Right ventricle myocardium superior (tissue), 1 donor: Measurements from ENCODE around the gene LGALS12. TPM values are rescaled to one million over a fixed set of nuclear protein-coding genes. Genes with fewer than 3 reads are reported as not detected.
"Not testable (repeated sequence)": the region's sequence is repeated elsewhere in the genome, so short reads cannot be mapped to it uniquely, and the experiment has no call there.

ENCODE experiments used
- ATAC-seq: fragments of 200-7000 bp; cut with Tn5 transposase; one replicate; pipeline ENCODE4 v1.9.1; 2020; ENCODE audit warnings: mild to moderate bottlenecking; ENCODE audit not compliant: poor library complexity
- DNase-seq: peaks from one replicate; pipeline ENCODE4 v3.0.0-alpha.2; 2020
- intact Hi-C: fragments of 100-400 bp; cut with DNase I; formaldehyde crosslinking; loops from one replicate; pipeline ENCODE4 v1.11.2; 2022
- total RNA-seq: library from RNA; stranded (reverse); fragmentation: NEBNext Ultra II Directional; extraction: Animal tissue kit (Norgen Biotek cat#: 25700); gene quantifications from one replicate; pipeline ENCODE4 v1.2.1, GENCODE V29; 2021
- donor health status: DM: no; HTN: yes; CAD: no; lungs with severe emphysema.

LGALS12 gene
- total RNA-seq, 1 donor from 2014 or later = 1.2 TPM

GRCh38 chr11:63502252-63502820, 3.5 kb upstream of the LGALS12 start:
- intact Hi-C loops = no loop called here

GRCh38 chr11:63503492-63503891, 2.4 kb upstream of the LGALS12 start:
- ATAC-seq (no peak), DNase-seq (peak; percentile 45)
- intact Hi-C loops = no loop called here

More at GRCh38 chr11:63502252-63502820, 3.5 kb upstream of the LGALS12 start:
- DNase-seq = no peak
- ATAC-seq = no peak

- intact Hi-C loops = no loop called here
- DNase-seq = no peak
- ATAC-seq = no peak
Measured at GRCh38 chr11:63504054-63504453, 1.8 kb upstream of the LGALS12 start.

DNA sequence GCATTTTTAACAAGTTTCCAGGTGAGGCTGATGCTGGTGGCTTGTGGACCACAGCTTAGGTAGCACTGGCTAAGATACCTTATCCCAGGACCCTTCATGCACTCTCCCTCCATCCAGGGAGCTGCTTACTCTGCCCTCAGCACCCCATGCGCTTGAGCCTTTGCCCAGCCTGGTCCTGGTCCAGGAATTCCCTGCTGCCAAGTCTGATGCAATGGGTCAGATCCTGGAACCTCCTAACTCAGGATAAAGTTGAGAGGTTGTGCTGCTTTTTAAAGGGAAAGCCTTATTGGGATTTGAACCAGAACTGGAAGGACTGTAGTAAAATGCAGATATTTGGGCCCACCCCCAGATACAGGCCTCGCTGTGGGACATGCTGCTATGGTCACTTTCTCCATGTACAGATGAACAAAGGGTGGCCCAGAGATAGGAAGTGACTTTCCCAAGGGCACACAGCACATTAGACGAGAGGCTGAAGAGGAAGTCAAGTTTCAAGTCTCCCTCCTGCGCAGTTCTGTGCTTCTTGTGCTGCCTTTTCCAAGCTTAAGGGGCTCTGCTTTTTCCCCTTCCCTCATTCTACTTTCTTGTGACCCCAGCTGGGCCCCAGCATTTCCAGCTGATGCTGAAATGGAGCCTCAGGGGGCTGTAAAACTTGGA, 824 bp upstream of the LGALS12 start:
- intact Hi-C loops = no loop called here
- ATAC-seq (peak; percentile 84), DNase-seq (peak; percentile 75)

DNA sequence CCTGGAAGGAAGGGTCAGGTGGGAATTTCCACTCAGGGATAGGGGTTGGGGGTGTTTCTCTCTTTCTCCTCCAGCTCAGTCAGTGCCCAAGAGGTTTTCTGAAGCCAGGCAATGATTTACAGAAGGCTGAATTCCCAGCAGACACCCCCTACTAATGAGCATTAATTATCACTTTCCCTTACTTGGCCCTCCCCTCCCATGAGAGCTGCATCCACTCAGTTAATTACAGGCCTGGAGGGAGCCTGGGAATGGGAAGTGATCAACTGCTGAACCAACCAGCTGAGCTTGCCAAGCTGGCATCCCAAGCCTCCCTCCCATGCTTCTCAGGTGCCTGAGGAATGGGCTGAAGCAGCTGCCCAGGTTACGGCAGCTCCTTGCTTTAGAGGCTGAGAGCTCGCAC, 992 bp downstream of the LGALS12 start:
- ATAC-seq = no peak
- intact Hi-C loops = no loop called here
- no peak for DNase-seq

GRCh38 chr11:63507511-63507910, 1.6 kb downstream of the LGALS12 start:
- intact Hi-C loops = no loop called here
- ATAC-seq (no peak), DNase-seq (no peak)

DNA sequence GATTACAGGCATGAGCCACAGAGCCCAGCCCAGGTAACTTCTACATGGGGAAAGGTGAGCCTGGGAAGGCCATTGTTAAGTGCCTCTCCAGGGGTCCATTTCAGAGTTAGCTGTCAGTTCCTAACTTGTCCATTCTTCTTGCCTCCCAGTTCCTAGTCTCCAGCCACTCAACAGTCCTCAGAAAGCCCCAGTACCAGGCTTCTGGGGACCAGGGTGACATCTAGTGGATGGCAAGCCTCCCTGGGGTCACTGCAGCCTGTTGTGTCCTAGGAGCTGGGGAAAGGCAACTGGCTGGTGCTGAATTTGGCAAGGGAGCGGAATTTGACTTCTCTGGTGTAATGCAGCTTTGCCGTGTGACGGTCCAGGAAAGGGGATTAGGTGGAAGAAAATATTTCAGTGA, 2.1 kb downstream of the LGALS12 start:
- peak; percentile 67 for DNase-seq
- intact Hi-C loops = no loop called here
- peak; percentile 74 for ATAC-seq

- ATAC-seq (no peak), DNase-seq (no peak)
- intact Hi-C loops = no loop called here
Measured at GRCh38 chr11:63508745-63509144, 2.9 kb downstream of the LGALS12 start.

DNA sequence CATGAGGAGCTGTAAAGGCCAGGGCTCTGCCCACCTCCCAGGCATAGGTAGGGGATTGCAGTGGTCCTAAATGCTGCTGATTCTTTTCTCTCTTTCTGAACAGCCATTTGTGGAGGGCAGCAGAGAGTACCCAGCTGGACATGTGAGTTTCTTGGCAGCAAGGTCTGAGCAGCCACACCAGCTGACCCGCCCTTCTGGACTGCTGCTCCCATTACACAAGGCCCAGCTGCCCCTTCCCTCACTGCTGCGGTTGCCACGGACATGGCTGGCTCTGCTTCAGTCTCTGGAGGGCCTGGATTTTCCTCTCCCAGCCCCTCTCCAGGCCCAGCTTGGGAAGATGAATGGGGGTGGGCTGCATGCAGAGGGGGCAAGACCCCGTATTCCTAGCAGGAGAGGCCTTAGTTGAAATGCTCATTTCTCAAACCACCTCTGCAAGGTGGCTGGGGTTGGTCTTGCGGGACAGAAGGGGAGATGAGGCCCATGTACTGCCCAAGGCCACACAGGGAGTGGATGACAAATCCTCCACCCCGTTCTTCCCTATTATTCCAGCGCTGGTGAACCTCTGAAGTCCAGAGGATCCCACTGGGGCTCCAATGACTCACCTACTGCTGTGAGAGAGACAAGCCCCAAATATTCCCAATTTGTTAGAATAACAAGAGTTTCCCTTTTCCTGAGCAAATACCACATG, 4.6 kb downstream of the LGALS12 start:
- intact Hi-C loops = no loop called here
- DNase-seq (peak; percentile 76), ATAC-seq (peak; percentile 75)

- no peak for DNase-seq
- no peak for ATAC-seq
- intact Hi-C loops = no loop called here
Measured at GRCh38 chr11:63511048-63511748, 5.3 kb downstream of the LGALS12 start.

DNA sequence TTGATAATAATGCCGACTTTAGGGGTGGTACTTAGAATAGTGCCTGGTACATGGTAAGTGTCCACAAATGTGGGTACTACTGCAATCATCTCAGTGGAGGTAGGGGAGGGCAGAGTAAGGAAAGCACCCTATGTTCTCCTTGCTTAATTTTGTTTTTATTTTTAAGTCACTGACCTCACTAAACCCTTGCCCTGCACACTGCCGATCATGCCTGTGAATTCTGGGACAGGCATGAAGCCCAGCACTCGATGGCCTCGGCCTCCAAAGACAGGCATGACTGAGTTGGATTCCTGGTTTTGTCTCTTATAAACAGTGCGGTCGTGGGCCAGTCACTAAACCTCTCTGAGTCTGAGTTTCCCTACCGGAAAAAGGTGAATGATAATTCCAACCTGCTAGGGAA, 6.9 kb downstream of the LGALS12 start:
- intact Hi-C loops = no loop called here
- ATAC-seq (no peak), DNase-seq (no peak)

DNA sequence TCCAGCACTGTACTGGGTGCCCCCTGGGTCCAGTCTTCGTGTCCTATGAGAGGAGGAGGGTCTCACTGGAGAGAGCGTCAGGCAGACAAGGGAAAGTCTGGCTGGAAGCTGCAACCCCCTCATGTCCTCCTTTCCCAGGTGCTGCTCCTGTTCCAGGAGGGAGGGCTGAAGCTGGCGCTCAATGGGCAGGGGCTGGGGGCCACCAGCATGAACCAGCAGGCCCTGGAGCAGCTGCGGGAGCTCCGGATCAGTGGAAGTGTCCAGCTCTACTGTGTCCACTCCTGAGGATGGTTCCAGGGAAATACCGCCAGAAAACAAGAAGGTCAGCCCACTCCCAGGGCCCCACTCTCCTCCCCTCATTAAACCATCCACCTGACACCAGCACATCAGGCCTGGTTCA, 10.2 kb downstream of the LGALS12 start:
- intact Hi-C loops = no loop called here
- ATAC-seq (no peak), DNase-seq (no peak)

- no peak for DNase-seq
- intact Hi-C loops = no loop called here
- no peak for ATAC-seq
Measured at GRCh38 chr11:63517156-63517555, 11.3 kb downstream of the LGALS12 start.

GRCh38 chr11:63518548-63518947, 12.7 kb downstream of the LGALS12 start:
- no peak for DNase-seq
- ATAC-seq = no peak
- intact Hi-C loops = no loop called here

GRCh38 chr11:63520606-63521170, 14.8 kb downstream of the LGALS12 start:
- ATAC-seq (no peak), DNase-seq (no peak)
- intact Hi-C loops = no loop called here

DNA sequence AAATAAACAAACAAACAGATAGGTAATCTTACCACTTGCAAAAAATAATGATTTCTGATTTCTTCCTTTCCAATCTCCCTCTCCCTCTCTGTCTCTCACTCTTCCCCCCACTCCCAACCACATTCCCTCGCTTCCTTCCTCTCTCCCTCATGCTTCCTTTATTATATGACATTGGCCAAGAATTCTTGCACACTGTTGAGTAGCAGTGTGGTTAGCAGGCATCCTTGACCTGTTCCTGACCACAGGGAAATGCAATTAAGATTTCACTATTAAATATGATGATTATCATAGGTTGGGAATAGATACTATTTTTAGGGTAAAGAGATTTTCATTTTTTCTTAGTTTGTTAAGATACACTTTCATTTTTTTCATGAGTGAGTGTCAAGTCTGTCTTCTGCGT, 16.0 kb downstream of the LGALS12 start:
- ATAC-seq = no peak
- intact Hi-C loops = no loop called here
- DNase-seq = no peak

GRCh38 chr11:63523151-63523550, 17.3 kb downstream of the LGALS12 start:
- DNase-seq (no peak), ATAC-seq (no peak)
- intact Hi-C loops = no loop called here

GRCh38 chr11:63527667-63528066, 21.8 kb downstream of the LGALS12 start:
- ATAC-seq (no peak), DNase-seq (no peak)

GRCh38 chr11:63528156-63528555, 22.3 kb downstream of the LGALS12 start:
- intact Hi-C loops, DNase-seq, ATAC-seq: not testable (repeated sequence)

More at GRCh38 chr11:63527667-63528066, 21.8 kb downstream of the LGALS12 start:
- intact Hi-C loops = no loop called here
